ENCODE results near the gene CPN2. TPM values are rescaled to one million over a fixed set of nuclear protein-coding genes. Genes with fewer than 3 reads are reported as not detected.

The CPN2 gene
- polyA plus RNA-seq, 2 of the 4 experiments (the other 2 are of a cell fraction): not detected

DNA sequence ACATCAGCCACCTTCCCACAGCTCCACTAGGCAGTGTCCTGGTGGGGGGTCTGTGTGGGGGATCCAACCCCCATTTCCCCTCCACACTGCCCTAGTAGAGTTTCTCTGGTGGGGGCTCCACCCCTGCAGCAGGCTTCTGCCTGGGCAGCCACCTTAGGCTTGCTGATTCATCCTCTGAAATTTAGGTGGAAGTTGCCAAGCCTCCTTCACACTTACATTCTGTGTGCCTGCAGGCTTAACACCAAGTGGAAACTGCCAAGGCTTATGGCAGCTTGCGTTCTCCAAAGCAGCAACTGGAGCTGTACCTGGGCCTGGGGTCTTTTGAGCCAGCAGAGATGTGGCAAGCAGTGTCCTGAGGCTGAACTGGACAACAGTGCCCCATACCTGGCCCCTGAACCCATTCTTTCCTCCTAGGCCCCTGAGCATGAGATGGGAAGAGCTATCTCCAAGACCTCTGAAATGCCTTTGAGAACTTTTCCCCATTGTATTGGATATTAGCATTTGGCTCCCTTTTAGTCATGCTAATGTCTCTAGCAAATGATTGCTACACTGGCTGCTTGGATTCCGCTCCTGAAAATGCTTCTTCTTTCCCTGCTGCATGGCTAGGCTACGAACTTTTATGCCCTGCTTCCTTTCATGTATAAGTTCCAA lies 32.5 kb downstream of the CPN2 start:
- FAIRE-seq (no peak), DNase-seq (ENCODE audit: low read depth in 1 of 2, low spot score in 1 of 2) (no peak), ATAC-seq (no peak)
- WGBS (ENCODE audit: missing lambda C conversion rate): 93% methylated on average over 2 of the region's 3 CpGs
- ChIA-PET POLR2A (no interaction called here), CTCF (interaction anchor here (6.1 to 8.9 kb wide), 2 partner anchors 180 to 534 kb away, joined by 116 to 213 read pairs; partner anchors contain the start of gene HES1)
- no peak for TF ChIP-seq CHD4 (IDR thresholded peaks at IDR 0.05; ENCODE audit: borderline replicate concordance)
- no peak for TF ChIP-seq RARB (CRISPR knock-in tag; IDR thresholded peaks at IDR 0.05)
- Histone ChIP-seq H3K4me1 (peaks cover 61% of the 10 kb centered on the region), H3K27ac (peak overlapping the region in 1 of 2 experiments; percentile 30; a peak in 1 of 6 replicates), H3K4me2 (no peak overlapping the region), H3K4me3 (no peak overlapping the region), H3K9me3 (no peaks in the 10 kb centered on the region)

GRCh38 chr3:194316918-194317317 lies 34.2 kb downstream of the CPN2 start:
- no peak for FAIRE-seq

DNA sequence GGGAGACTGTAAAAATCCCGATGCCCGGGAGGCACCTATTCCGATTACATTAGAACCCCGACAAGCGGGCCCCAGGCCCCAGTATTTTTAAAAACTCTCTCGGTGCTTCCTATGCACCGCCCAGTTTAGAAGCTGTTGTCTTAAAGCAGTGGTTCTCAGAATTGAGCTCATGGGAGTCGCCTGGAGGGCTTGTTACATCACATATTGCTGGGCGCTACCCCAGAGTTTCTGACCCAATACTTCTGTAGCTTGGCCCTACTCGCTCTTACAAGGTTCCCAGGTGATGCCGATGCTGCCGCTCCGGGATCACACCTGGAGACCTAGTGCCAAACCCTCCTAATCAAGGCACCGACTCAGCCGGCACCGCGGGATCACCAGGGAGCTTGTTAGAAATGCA lies 35.2 kb downstream of the CPN2 start:
- ChIA-PET CTCF (interaction anchor here (0.6 to 8.9 kb wide), 77 partner anchors 8 to 714 kb away, joined by 3 to 213 read pairs (median 5); partner anchors contain the start of gene HES1), POLR2A (interaction anchor here (1.0 to 2.1 kb wide), 7 partner anchors 8 to 651 kb away, joined by 4 to 14 read pairs (median 6); partner anchors contain the start of gene HES1)
- H3K9me3 ChIP-seq: no peaks in the 10 kb centered on the region
- TF ChIP-seq RAD21 (conservative IDR thresholded peaks at IDR 0.05 in 1 of 2, IDR thresholded peaks at IDR 0.05 in 1 of 2) (no peak), HOXB13 (CRISPR knock-in tag; IDR thresholded peaks at IDR 0.05; ENCODE audit: low read depth) (no peak), BHLHE40 (IDR thresholded peaks at IDR 0.05; ENCODE audit: low read depth, low read length) (no peak), PHF8 (IDR thresholded peaks at IDR 0.05; ENCODE audit: borderline replicate concordance, low read depth) (no peak), MAX (IDR thresholded peaks at IDR 0.05) (no peak), FOSB (CRISPR knock-in tag; IDR thresholded peaks at IDR 0.05) (no peak), NR3C1 (IDR thresholded peaks at IDR 0.05) (no peak), KDM1A (IDR thresholded peaks at IDR 0.05; ENCODE audit: low read depth) (no peak), CHD2 (IDR thresholded peaks at IDR 0.05; ENCODE audit: low read length, partially characterized antibody) (no peak), CBX2 (IDR thresholded peaks at IDR 0.05; ENCODE audit: borderline replicate concordance, low read depth) (no peak), MYC (IDR thresholded peaks at IDR 0.05; ENCODE audit: borderline replicate concordance, low read length) (no peak), PBX3 (IDR thresholded peaks at IDR 0.05) (no peak), NPAS2 (CRISPR knock-in tag; IDR thresholded peaks at IDR 0.05; ENCODE audit: borderline replicate concordance) (no peak), RCOR1 (IDR thresholded peaks at IDR 0.05; ENCODE audit: low read depth, low read length) (no peak)
- TF ChIP-seq, protein P1, sequence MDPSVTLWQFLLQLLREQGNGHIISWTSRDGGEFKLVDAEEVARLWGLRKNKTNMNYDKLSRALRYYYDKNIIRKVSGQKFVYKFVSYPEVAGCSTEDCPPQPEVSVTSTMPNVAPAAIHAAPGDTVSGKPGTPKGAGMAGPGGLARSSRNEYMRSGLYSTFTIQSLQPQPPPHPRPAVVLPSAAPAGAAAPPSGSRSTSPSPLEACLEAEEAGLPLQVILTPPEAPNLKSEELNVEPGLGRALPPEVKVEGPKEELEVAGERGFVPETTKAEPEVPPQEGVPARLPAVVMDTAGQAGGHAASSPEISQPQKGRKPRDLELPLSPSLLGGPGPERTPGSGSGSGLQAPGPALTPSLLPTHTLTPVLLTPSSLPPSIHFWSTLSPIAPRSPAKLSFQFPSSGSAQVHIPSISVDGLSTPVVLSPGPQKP (IDR thresholded peaks at IDR 0.05; ENCODE audit: low read depth, low read length): no peak
- TF ChIP-seq, protein P2, sequence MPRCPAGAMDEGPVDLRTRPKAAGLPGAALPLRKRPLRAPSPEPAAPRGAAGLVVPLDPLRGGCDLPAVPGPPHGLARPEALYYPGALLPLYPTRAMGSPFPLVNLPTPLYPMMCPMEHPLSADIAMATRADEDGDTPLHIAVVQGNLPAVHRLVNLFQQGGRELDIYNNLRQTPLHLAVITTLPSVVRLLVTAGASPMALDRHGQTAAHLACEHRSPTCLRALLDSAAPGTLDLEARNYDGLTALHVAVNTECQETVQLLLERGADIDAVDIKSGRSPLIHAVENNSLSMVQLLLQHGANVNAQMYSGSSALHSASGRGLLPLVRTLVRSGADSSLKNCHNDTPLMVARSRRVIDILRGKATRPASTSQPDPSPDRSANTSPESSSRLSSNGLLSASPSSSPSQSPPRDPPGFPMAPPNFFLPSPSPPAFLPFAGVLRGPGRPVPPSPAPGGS (IDR thresholded peaks at IDR 0.05): no peak
- TF ChIP-seq, protein P3, sequence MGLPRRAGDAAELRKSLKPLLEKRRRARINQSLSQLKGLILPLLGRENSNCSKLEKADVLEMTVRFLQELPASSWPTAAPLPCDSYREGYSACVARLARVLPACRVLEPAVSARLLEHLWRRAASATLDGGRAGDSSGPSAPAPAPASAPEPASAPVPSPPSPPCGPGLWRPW (IDR thresholded peaks at IDR 0.05): no peak
- peaks cover 63% of the 10 kb centered on the region for H3K4me1 ChIP-seq
- 46% methylated on average over 16 of the region's 17 CpGs for WGBS (ENCODE audit: missing lambda C conversion rate)
- H3K27ac ChIP-seq: peak overlapping the region; percentile 78 to 88
- peak overlapping the region; percentile 43; the same call in 2 of the 3 replicates for H3K4me3 ChIP-seq
- DNase-seq (ENCODE audit: low read depth in 1 of 2, low spot score in 1 of 2): peak in 1 of 2 experiments; percentile 33
- FAIRE-seq: no peak
- ATAC-seq: peak; percentile 40 to 57
- peak overlapping the region; percentile 80 for H3K4me2 ChIP-seq

More at GRCh38 chr3:194316918-194317317, 34.2 kb downstream of the CPN2 start:
- no peak for TF ChIP-seq JUNB (IDR thresholded peaks at IDR 0.05)
- no peak for TF ChIP-seq ZNF302 (CRISPR knock-in tag; IDR thresholded peaks at IDR 0.05)
- no peak for TF ChIP-seq ATOH8 (CRISPR knock-in tag; IDR thresholded peaks at IDR 0.05; ENCODE audit: low read depth)
- no peak for TF ChIP-seq HOXB5 (CRISPR knock-in tag; IDR thresholded peaks at IDR 0.05)
- no peak for TF ChIP-seq PHF8 (IDR thresholded peaks at IDR 0.05; ENCODE audit: borderline replicate concordance, low read depth)
- no peak for TF ChIP-seq NR3C1 (IDR thresholded peaks at IDR 0.05)
- no peak for TF ChIP-seq SMC3 (IDR thresholded peaks at IDR 0.05)
- no peak for TF ChIP-seq MYC (IDR thresholded peaks at IDR 0.05; ENCODE audit: borderline replicate concordance, low read length)
- no peak for TF ChIP-seq POLR2A (IDR thresholded peaks at IDR 0.05; ENCODE audit: low read length)
- no peak for TF ChIP-seq FOXS1 (CRISPR knock-in tag; IDR thresholded peaks at IDR 0.05)
- TF ChIP-seq E2F6 (IDR thresholded peaks at IDR 0.05; ENCODE audit: borderline replicate concordance, low read depth): no peak
- TF ChIP-seq TP53 (CRISPR knock-in tag; IDR thresholded peaks at IDR 0.05): no peak
- TF ChIP-seq BHLHE40 (IDR thresholded peaks at IDR 0.05; ENCODE audit: low read depth, low read length): no peak
- TF ChIP-seq HDAC2 (IDR thresholded peaks at IDR 0.05): no peak
- no peak for ATAC-seq
- Histone ChIP-seq H3K27ac (no peak overlapping the region), H3K4me2 (no peak overlapping the region), H3K9me3 (no peaks in the 10 kb centered on the region), H3K4me1 (peaks cover 70% of the 10 kb centered on the region), H3K4me3 (no peak overlapping the region)
- CTCF ChIA-PET: interaction anchor here (0.6 to 8.9 kb wide), 15 partner anchors 9 to 651 kb away, joined by 3 to 213 read pairs (median 7); partner anchors contain the start of gene HES1
- no peak for DNase-seq (ENCODE audit: low read depth in 1 of 2, low spot score in 1 of 2)
- POLR2A ChIA-PET: interaction anchor here (2.1 kb wide), 1 partner anchor 176 kb away, joined by 14 read pairs; no protein-coding TSS in a partner anchor
- WGBS (ENCODE audit: missing lambda C conversion rate): 75% methylated on average over 4 of the region's 6 CpGs
